COLO668 (cell line): ENCODE results near the gene PPP1R26.
"Not testable (repeated sequence)": the region's sequence is repeated elsewhere in the genome, so short reads cannot be mapped to it uniquely, and the experiment has no call there.

Experiments
- DNase-seq: peaks from one replicate; lab custom pipeline; 2025; ENCODE audit not compliant: unreplicated experiment; lab: John Stamatoyannopoulos, UW

The PPP1R26 gene

GRCh38 chr9:135479469-135480052, at the start of gene PPP1R26:
PPP1R26 (plus strand) TSS chr9:135479782; CDS start chr9:135484511, 4,729 bp downstream.
- peak; percentile 46 for DNase-seq

GRCh38 chr9:135437259-135437658, 42.3 kb upstream of the PPP1R26 start:
- no peak for DNase-seq

- not testable (repeated sequence) for DNase-seq
Observed at GRCh38 chr9:135437696-135438095, 41.9 kb upstream of the PPP1R26 start.

- not testable (repeated sequence) for DNase-seq
Observed at GRCh38 chr9:135438581-135439232, 40.9 kb upstream of the PPP1R26 start.

GRCh38 chr9:135439514-135439913, 40.1 kb upstream of the PPP1R26 start:
- DNase-seq = not testable (repeated sequence)

GRCh38 chr9:135439916-135440315, 39.7 kb upstream of the PPP1R26 start:
- no peak for DNase-seq

- peak; percentile 10 for DNase-seq
Observed at GRCh38 chr9:135440620-135441019, 39.0 kb upstream of the PPP1R26 start.

GRCh38 chr9:135441105-135442071, 38.2 kb upstream of the PPP1R26 start:
- DNase-seq = not testable (repeated sequence)

- no peak for DNase-seq
Observed at GRCh38 chr9:135442075-135442474, 37.5 kb upstream of the PPP1R26 start.

GRCh38 chr9:135443797-135444425, 35.7 kb upstream of the PPP1R26 start:
- DNase-seq = no peak

- DNase-seq = no peak
Observed at GRCh38 chr9:135447126-135447525, 32.5 kb upstream of the PPP1R26 start.

GRCh38 chr9:135448663-135449100, 30.9 kb upstream of the PPP1R26 start:
- DNase-seq = no peak

GRCh38 chr9:135449532-135449931, 30.1 kb upstream of the PPP1R26 start:
- DNase-seq = not testable (repeated sequence)

- no peak for DNase-seq
Observed at GRCh38 chr9:135450956-135451355, 28.6 kb upstream of the PPP1R26 start.

GRCh38 chr9:135451909-135452308, 27.7 kb upstream of the PPP1R26 start:
- not testable (repeated sequence) for DNase-seq

GRCh38 chr9:135454737-135455136, 24.8 kb upstream of the PPP1R26 start:
- no peak for DNase-seq

- DNase-seq = no peak
Observed at GRCh38 chr9:135455401-135456030, 24.1 kb upstream of the PPP1R26 start.

GRCh38 chr9:135456436-135457104, 23.0 kb upstream of the PPP1R26 start:
- DNase-seq = no peak

GRCh38 chr9:135458478-135458877, 21.1 kb upstream of the PPP1R26 start:
- DNase-seq = not testable (repeated sequence)

- no peak for DNase-seq
Observed at GRCh38 chr9:135461936-135462335, 17.6 kb upstream of the PPP1R26 start.
